ENCODE results near the gene UGT1A7.

The UGT1A7 gene

GRCh38 chr2:233658610-233659009, 23.1 kb upstream of the UGT1A7 start:
- H3K27me3 ChIP-seq (ENCODE audit: insufficient read depth, low read length), result no peaks in the 10 kb centered on the region
- H3K4me3 ChIP-seq (ENCODE audit: low read length), result no peak overlapping the region
- H3K9me3 ChIP-seq (ENCODE audit: insufficient read depth, low read depth, low read length), result no peaks in the 10 kb centered on the region
- no peaks in the 10 kb centered on the region for H3K4me1 ChIP-seq (ENCODE audit: insufficient read depth, low read length)
- no peak overlapping the region for H3K9ac ChIP-seq (ENCODE audit: low read depth, low read length)
- H3K36me3 ChIP-seq (ENCODE audit: insufficient read depth, low read length), result no peaks in the 10 kb centered on the region
- no peak overlapping the region for H3K27ac ChIP-seq (ENCODE audit: low read depth, low read length)

DNA sequence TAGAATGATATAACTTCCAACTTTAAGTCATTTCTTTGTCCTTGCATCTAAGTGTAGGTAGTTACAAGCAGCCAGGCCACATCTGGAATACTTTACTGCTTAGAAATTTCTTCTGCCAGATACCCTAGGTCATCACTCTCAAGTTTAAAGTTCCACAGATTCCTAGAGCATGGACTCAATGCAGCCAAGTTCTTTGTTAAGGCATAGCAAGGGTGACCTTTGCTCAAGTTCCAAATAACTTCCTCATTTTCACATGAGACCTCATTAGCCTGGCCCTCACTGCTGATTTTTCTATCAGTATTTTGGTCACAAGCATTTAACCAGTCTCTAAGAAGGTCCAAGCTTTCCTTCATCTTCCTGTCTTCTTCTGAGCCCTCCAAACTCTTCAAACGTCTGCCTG, 17.8 kb upstream of the UGT1A7 start:
- Histone ChIP-seq H3K27me3 (ENCODE audit: insufficient read depth, low read length) (no peaks in the 10 kb centered on the region), H3K9me3 (ENCODE audit: insufficient read depth, low read depth, low read length) (no peaks in the 10 kb centered on the region), H3K9ac (ENCODE audit: low read depth, low read length) (no peak overlapping the region), H3K4me3 (ENCODE audit: low read length) (no peak overlapping the region), H3K36me3 (ENCODE audit: insufficient read depth, low read length) (no peaks in the 10 kb centered on the region), H3K4me1 (ENCODE audit: insufficient read depth, low read length) (no peaks in the 10 kb centered on the region), H3K27ac (ENCODE audit: low read depth, low read length) (no peak overlapping the region)
- 64% methylated on average over 1 of the region's 1 CpG for WGBS

- Histone ChIP-seq H3K27ac (ENCODE audit: low read depth, low read length) (no peak overlapping the region), H3K9me3 (ENCODE audit: insufficient read depth, low read depth, low read length) (no peaks in the 10 kb centered on the region), H3K27me3 (ENCODE audit: insufficient read depth, low read length) (no peaks in the 10 kb centered on the region), H3K4me3 (ENCODE audit: low read length) (no peak overlapping the region), H3K4me1 (ENCODE audit: insufficient read depth, low read length) (no peaks in the 10 kb centered on the region), H3K36me3 (ENCODE audit: insufficient read depth, low read length) (no peaks in the 10 kb centered on the region), H3K9ac (ENCODE audit: low read depth, low read length) (no peak overlapping the region)
- 93% methylated on average over 4 of the region's 4 CpGs for WGBS
These were observed 13.0 kb upstream of the UGT1A7 start for GRCh38 chr2:233668605-233669260.

GRCh38 chr2:233671290-233672161, 10.2 kb upstream of the UGT1A7 start, which contains the start of gene UGT1A9:
Gene UGT1A9 (plus strand): TSS chr2:233671898. CDS start chr2:233671935, 37 bp downstream.
- WGBS, result 87% methylated on average over 5 of the region's 5 CpGs
- H3K4me3 ChIP-seq (ENCODE audit: low read length), result no peak within 1 kb of the TSS
- H3K9me3 ChIP-seq (ENCODE audit: insufficient read depth, low read depth, low read length), result no peaks in the 10 kb centered on the region
- H3K36me3 ChIP-seq (ENCODE audit: insufficient read depth, low read length), result no peaks in the 10 kb centered on the region
- no peaks in the 10 kb centered on the region for H3K27me3 ChIP-seq (ENCODE audit: insufficient read depth, low read length)
- H3K9ac ChIP-seq (ENCODE audit: low read depth, low read length), result no peak within 1 kb of the TSS
- no peak within 1 kb of the TSS for H3K27ac ChIP-seq (ENCODE audit: low read depth, low read length)
- H3K4me1 ChIP-seq (ENCODE audit: insufficient read depth, low read length), result no peaks in the 10 kb centered on the region

GRCh38 chr2:233672886-233673285, 8.8 kb upstream of the UGT1A7 start:
- Histone ChIP-seq H3K27me3 (ENCODE audit: insufficient read depth, low read length) (no peaks in the 10 kb centered on the region), H3K36me3 (ENCODE audit: insufficient read depth, low read length) (no peaks in the 10 kb centered on the region), H3K9ac (ENCODE audit: low read depth, low read length) (no peak overlapping the region), H3K4me1 (ENCODE audit: insufficient read depth, low read length) (no peaks in the 10 kb centered on the region), H3K27ac (ENCODE audit: low read depth, low read length) (no peak overlapping the region), H3K4me3 (ENCODE audit: low read length) (no peak overlapping the region), H3K9me3 (ENCODE audit: insufficient read depth, low read depth, low read length) (no peaks in the 10 kb centered on the region)
- WGBS, result no CpG with 5 or more reads among the region's 3 CpGs

DNA sequence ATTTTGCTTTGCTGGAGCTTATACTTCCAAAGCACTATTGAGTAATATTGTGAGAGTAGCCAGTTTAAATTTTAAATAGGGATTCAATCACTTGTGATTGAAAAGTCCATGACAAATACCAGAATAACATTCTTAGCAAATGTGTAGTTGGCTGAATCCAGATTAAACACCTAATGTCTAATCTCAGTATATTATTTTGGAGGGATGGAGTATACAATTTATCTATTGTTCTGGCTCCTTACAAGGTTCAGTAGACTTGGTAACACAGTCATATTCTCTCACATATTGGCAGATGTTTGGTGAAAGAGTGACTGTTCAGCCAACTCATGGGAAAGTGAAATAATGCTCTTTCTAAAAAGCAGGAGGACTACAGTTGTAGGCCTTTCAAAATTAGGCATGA, 7.8 kb upstream of the UGT1A7 start:
- H3K27ac ChIP-seq (ENCODE audit: low read depth, low read length), result no peak overlapping the region
- H3K4me1 ChIP-seq (ENCODE audit: insufficient read depth, low read length), result no peaks in the 10 kb centered on the region
- H3K27me3 ChIP-seq (ENCODE audit: insufficient read depth, low read length), result no peaks in the 10 kb centered on the region
- H3K4me3 ChIP-seq (ENCODE audit: low read length), result no peak overlapping the region
- no peaks in the 10 kb centered on the region for H3K36me3 ChIP-seq (ENCODE audit: insufficient read depth, low read length)
- H3K9ac ChIP-seq (ENCODE audit: low read depth, low read length), result no peak overlapping the region
- H3K9me3 ChIP-seq (ENCODE audit: insufficient read depth, low read depth, low read length), result no peaks in the 10 kb centered on the region

DNA sequence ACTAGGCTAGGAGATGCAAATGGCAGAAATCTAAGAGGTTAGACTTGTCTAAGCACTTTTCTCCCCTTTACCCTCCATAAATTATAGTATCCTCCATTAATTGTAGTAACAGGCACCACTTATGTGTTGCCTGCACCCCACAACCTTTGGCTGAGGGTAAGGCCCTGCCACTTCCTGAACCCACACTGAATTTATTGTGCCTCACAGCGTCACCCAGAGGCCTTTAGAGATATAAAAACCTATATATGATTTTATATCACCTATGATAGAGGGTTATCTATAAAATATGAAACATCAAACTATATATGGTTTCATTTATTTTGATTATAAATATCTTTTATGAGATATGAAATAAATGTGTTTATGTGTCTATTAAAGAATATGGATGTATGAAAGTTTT, 7.4 kb upstream of the UGT1A7 start:
- no peak overlapping the region for H3K27ac ChIP-seq (ENCODE audit: low read depth, low read length)
- WGBS, result no CpG with 5 or more reads among the region's 1 CpG
- H3K4me3 ChIP-seq (ENCODE audit: low read length), result no peak overlapping the region
- no peaks in the 10 kb centered on the region for H3K27me3 ChIP-seq (ENCODE audit: insufficient read depth, low read length)
- no peaks in the 10 kb centered on the region for H3K9me3 ChIP-seq (ENCODE audit: insufficient read depth, low read depth, low read length)
- H3K36me3 ChIP-seq (ENCODE audit: insufficient read depth, low read length), result no peaks in the 10 kb centered on the region
- H3K4me1 ChIP-seq (ENCODE audit: insufficient read depth, low read length), result no peaks in the 10 kb centered on the region
- no peak overlapping the region for H3K9ac ChIP-seq (ENCODE audit: low read depth, low read length)

- no peak overlapping the region for H3K4me3 ChIP-seq (ENCODE audit: low read length)
- no peaks in the 10 kb centered on the region for H3K9me3 ChIP-seq (ENCODE audit: insufficient read depth, low read depth, low read length)
- no peaks in the 10 kb centered on the region for H3K36me3 ChIP-seq (ENCODE audit: insufficient read depth, low read length)
- no peaks in the 10 kb centered on the region for H3K4me1 ChIP-seq (ENCODE audit: insufficient read depth, low read length)
- 59% methylated on average over 4 of the region's 4 CpGs for WGBS
- H3K9ac ChIP-seq (ENCODE audit: low read depth, low read length), result no peak overlapping the region
- no peaks in the 10 kb centered on the region for H3K27me3 ChIP-seq (ENCODE audit: insufficient read depth, low read length)
- no peak overlapping the region for H3K27ac ChIP-seq (ENCODE audit: low read depth, low read length)
These were observed 6.7 kb upstream of the UGT1A7 start for GRCh38 chr2:233674995-233675394.

GRCh38 chr2:233676046-233676445, 5.7 kb upstream of the UGT1A7 start:
- H3K9ac ChIP-seq (ENCODE audit: low read depth, low read length), result no peak overlapping the region
- H3K27ac ChIP-seq (ENCODE audit: low read depth, low read length), result no peak overlapping the region
- no peaks in the 10 kb centered on the region for H3K27me3 ChIP-seq (ENCODE audit: insufficient read depth, low read length)
- 92% methylated on average over 2 of the region's 2 CpGs for WGBS
- no peaks in the 10 kb centered on the region for H3K4me1 ChIP-seq (ENCODE audit: insufficient read depth, low read length)
- no peaks in the 10 kb centered on the region for H3K36me3 ChIP-seq (ENCODE audit: insufficient read depth, low read length)
- no peak overlapping the region for H3K4me3 ChIP-seq (ENCODE audit: low read length)
- no peaks in the 10 kb centered on the region for H3K9me3 ChIP-seq (ENCODE audit: insufficient read depth, low read depth, low read length)

DNA sequence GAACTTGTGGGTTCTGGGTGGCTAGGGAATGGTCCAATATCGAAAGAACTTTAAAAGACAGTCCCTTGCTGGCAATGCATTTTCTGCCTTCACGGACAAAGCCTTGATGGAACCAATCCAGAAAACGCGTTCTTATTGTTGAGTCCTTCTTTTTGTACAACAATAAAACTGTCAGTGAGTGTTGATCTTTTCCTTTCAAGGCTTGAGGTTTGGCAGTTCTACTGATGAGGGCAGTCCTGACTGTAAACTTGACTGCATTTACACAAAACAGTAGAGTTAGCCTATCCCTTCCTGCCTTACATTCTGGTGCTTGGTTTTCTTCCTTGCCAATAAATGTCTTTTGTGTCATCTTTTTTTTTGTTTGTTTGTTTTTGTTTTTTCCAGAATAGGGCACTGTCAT, 2.5 kb upstream of the UGT1A7 start:
- H3K9me3 ChIP-seq (ENCODE audit: insufficient read depth, low read depth, low read length), result no peaks in the 10 kb centered on the region
- H3K27ac ChIP-seq (ENCODE audit: low read depth, low read length), result no peak overlapping the region
- H3K27me3 ChIP-seq (ENCODE audit: insufficient read depth, low read length), result no peaks in the 10 kb centered on the region
- WGBS, result 87% methylated on average over 4 of the region's 4 CpGs
- no peaks in the 10 kb centered on the region for H3K4me1 ChIP-seq (ENCODE audit: insufficient read depth, low read length)
- no peak overlapping the region for H3K4me3 ChIP-seq (ENCODE audit: low read length)
- no peaks in the 10 kb centered on the region for H3K36me3 ChIP-seq (ENCODE audit: insufficient read depth, low read length)
- no peak overlapping the region for H3K9ac ChIP-seq (ENCODE audit: low read depth, low read length)

DNA sequence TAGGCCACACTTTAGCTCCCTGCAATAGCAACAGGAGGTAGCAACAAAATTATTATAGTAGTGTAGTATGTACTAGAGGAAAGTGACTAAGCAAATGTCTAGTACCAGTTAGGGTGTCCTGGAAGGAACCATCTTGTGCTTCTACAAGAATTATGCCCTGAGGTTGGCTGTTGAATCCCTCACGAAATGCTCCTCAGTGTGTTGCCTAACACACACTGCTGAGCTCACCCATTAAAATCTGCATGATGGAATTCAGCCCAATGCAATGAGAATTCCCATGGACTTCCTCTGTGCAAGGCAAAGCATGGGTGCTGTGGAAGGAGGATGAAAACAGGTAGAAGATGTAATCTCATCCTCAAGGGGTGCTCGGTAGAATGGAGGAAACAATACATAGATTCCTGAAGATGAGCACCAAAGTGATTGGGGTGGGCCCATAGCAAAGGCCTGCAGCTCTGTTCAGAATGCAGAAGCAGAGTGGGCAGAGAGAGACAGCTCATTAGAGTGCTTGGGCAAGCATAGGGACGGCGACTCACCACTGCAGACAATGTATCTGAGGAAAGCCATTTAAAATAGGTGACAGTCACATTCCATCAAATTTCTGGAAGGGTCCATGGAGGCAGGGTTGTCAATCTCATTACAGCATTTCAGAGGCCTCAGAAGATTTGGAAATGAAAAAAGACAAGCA, 1.2 kb upstream of the UGT1A7 start:
- Histone ChIP-seq H3K9ac (ENCODE audit: low read depth, low read length) (no peak overlapping the region), H3K9me3 (ENCODE audit: insufficient read depth, low read depth, low read length) (no peaks in the 10 kb centered on the region), H3K36me3 (ENCODE audit: insufficient read depth, low read length) (no peaks in the 10 kb centered on the region), H3K4me1 (ENCODE audit: insufficient read depth, low read length) (no peaks in the 10 kb centered on the region), H3K27ac (ENCODE audit: low read depth, low read length) (no peak overlapping the region), H3K27me3 (ENCODE audit: insufficient read depth, low read length) (no peaks in the 10 kb centered on the region), H3K4me3 (ENCODE audit: low read length) (no peak overlapping the region)
- WGBS, result 87% methylated on average over 4 of the region's 4 CpGs
